ENCODE measurements around the gene BRI3. TPM values are rescaled to one million over a fixed set of nuclear protein-coding genes. Genes with fewer than 3 reads are reported as not detected.
A peak's percentile ranks its signal among the peaks of the same experiment; 100 is the strongest.

BRI3 gene
- total RNA-seq, 1 experiment from 2014 or later, result 154 TPM

DNA sequence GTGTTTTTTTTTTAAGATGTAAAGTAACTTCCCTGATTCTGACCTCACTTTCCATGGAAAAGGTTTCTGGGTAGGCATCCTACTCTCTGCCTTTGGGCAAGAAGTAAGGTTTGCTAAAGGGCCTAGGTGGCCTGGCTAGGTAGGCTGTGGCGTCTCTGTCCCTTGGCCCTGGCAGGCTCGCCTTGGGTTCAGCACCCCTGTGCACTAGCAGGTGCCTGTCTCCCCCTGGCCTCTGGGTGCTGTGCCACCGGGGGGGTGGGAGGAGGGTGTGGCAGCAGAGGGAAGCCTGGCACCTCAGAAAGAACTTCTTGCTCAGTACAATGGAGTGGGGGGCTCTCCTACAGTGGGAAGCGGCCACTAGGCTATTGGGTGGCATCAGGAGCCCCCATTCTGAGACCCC lies 43.4 kb upstream of the BRI3 start:
- no peaks in the 10 kb centered on the region for H3K9me3 Mint-ChIP-seq (ENCODE audit: unreplicated experiment)
- no TSS peak for BruUV-seq (replicated peaks)
- intact Hi-C loops (cut with micrococcal nuclease), result no loop called here
- no peaks in the 10 kb centered on the region for H3K4me1 Mint-ChIP-seq (ENCODE audit: insufficient read depth, unreplicated experiment)
- H3K36me3 Mint-ChIP-seq (ENCODE audit: insufficient read depth, unreplicated experiment), result peaks cover 12% of the 10 kb centered on the region
- H3K27me3 Mint-ChIP-seq (ENCODE audit: insufficient read depth, unreplicated experiment), result no peaks in the 10 kb centered on the region
- H3K27ac Mint-ChIP-seq (ENCODE audit: low read depth, unreplicated experiment), result no peak overlapping the region
- ChIA-PET CTCF (no interaction called here), POLR2A (no interaction called here)
- TF ChIP-seq, protein P1, sequence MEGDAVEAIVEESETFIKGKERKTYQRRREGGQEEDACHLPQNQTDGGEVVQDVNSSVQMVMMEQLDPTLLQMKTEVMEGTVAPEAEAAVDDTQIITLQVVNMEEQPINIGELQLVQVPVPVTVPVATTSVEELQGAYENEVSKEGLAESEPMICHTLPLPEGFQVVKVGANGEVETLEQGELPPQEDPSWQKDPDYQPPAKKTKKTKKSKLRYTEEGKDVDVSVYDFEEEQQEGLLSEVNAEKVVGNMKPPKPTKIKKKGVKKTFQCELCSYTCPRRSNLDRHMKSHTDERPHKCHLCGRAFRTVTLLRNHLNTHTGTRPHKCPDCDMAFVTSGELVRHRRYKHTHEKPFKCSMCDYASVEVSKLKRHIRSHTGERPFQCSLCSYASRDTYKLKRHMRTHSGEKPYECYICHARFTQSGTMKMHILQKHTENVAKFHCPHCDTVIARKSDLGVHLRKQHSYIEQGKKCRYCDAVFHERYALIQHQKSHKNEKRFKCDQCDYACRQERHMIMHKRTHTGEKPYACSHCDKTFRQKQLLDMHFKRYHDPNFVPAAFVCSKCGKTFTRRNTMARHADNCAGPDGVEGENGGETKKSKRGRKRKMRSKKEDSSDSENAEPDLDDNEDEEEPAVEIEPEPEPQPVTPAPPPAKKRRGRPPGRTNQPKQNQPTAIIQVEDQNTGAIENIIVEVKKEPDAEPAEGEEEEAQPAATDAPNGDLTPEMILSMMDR (IDR thresholded peaks at IDR 0.05; ENCODE audit: unreplicated experiment), result no peak
- H3K4me3 Mint-ChIP-seq (ENCODE audit: unreplicated experiment), result no peak overlapping the region
- no peak for DNase-seq (ENCODE audit: unreplicated experiment)

DNA sequence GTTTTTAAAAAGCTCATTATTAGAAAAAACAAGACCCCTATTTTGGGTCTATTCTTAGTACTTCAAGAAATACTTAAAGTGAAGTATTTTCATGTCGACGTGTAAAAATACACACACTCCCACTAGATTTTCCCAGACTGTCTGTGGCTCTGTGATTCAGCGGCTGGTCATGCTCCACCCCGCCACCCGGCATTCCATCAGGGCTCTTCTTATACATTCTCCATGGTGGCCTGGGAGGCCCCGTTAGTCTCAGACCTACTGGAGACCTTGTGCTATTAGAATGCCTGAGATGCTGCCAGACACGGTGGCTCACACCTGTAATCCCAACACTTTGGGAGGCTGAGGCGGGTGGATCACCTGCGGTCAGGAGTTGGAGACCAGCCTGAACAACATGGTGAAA lies 42.5 kb upstream of the BRI3 start:
- intact Hi-C loops (cut with micrococcal nuclease), result no loop called here
- ChIA-PET CTCF (interaction anchor here (0.6 kb wide), 1 partner anchor 219 kb away, joined by 3 read pairs; no protein-coding TSS in a partner anchor), POLR2A (no interaction called here)
- H3K27ac Mint-ChIP-seq (ENCODE audit: low read depth, unreplicated experiment), result no peak overlapping the region
- H3K27me3 Mint-ChIP-seq (ENCODE audit: insufficient read depth, unreplicated experiment), result no peaks in the 10 kb centered on the region
- no peaks in the 10 kb centered on the region for H3K4me1 Mint-ChIP-seq (ENCODE audit: insufficient read depth, unreplicated experiment)
- no TSS peak for BruUV-seq (replicated peaks)
- H3K4me3 Mint-ChIP-seq (ENCODE audit: unreplicated experiment), result no peak overlapping the region
- no peaks in the 10 kb centered on the region for H3K9me3 Mint-ChIP-seq (ENCODE audit: unreplicated experiment)
- peaks cover 12% of the 10 kb centered on the region for H3K36me3 Mint-ChIP-seq (ENCODE audit: insufficient read depth, unreplicated experiment)
- TF ChIP-seq, protein P1 (IDR thresholded peaks at IDR 0.05; ENCODE audit: unreplicated experiment), result no peak
- DNase-seq (ENCODE audit: unreplicated experiment), result no peak

DNA sequence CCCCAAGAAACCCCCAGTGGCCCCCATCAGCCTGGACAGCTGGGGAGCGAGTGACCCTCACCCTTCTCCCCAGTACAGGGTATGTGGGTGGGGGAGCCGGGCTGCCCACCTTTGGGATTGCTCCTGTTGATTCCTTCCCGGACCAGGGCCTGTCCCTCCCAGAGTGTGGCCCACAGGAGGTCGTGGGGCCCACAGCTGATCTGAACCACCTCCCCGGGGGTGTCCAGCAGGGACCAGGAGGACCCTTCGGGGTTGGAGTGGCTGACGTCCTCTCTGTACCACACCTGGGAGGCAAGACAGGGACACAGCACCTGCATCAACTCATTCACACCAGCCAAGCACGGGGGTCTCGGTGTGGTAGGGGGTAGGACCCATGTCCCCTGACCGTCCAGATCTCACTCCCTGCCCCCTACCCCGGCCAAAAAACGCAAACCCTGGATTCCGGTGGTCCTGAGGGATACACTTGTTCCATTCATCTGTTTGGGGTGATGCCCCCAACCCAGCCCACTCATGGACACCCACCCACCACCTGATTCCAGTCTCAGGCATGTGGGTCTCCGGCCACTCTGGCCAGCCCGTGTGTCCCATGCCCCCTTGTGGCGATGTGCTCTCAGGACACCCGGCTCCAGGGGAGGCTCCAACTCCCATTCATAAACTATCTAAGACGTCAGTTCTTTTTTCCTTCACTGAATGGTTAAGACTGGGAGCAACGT lies 40.4 kb upstream of the BRI3 start:
- BruUV-seq (replicated peaks), result no TSS peak
- H3K4me3 Mint-ChIP-seq (ENCODE audit: unreplicated experiment), result no peak overlapping the region
- TF ChIP-seq, protein P1 (IDR thresholded peaks at IDR 0.05; ENCODE audit: unreplicated experiment), result peak; percentile 50
- intact Hi-C loops (cut with micrococcal nuclease), result loop anchor here (1.0 kb wide), 1 partner anchor 220 kb away; no protein-coding TSS in a partner anchor
- H3K9me3 Mint-ChIP-seq (ENCODE audit: unreplicated experiment), result no peaks in the 10 kb centered on the region
- peak; percentile 49 for DNase-seq (ENCODE audit: unreplicated experiment)
- H3K27me3 Mint-ChIP-seq (ENCODE audit: insufficient read depth, unreplicated experiment), result no peaks in the 10 kb centered on the region
- H3K27ac Mint-ChIP-seq (ENCODE audit: low read depth, unreplicated experiment), result no peak overlapping the region
- H3K36me3 Mint-ChIP-seq (ENCODE audit: insufficient read depth, unreplicated experiment), result peaks cover 12% of the 10 kb centered on the region
- no peaks in the 10 kb centered on the region for H3K4me1 Mint-ChIP-seq (ENCODE audit: insufficient read depth, unreplicated experiment)
- ChIA-PET CTCF (interaction anchor here (0.6 to 1.1 kb wide), 4 partner anchors 8 to 161 kb away, joined by 3 to 6 read pairs (median 4); no protein-coding TSS in a partner anchor), POLR2A (no interaction called here)

DNA sequence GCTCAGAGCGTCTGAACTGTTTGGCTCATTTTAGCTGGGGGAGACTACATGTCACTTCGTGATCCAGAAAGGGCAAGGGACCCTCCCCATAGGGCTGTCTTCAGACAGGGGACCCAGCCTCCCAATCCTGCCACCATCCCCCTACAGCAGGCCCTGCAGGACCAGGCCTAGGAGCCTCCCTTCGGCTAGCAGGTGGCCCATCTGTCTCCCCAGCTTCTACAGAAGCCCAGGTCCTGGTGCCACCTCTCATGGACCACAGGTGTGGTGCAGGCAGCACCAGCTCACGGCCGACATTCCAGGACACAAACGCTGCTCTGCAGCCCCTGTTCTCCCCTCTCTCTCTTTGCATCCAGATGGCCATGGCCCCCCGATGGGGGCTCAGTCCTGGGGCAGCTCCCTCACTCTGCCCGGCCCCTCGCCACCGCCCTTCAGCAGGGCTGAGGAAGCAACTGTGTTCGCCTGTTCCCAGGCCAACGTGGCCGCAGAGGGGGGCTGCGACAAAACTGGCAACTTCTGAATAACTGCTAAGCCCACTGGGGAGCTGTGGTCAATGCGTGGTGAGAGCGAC lies 39.7 kb upstream of the BRI3 start:
- BruUV-seq (replicated peaks), result no TSS peak
- intact Hi-C loops (cut with micrococcal nuclease), result loop anchor here (1.0 kb wide), 1 partner anchor 220 kb away; no protein-coding TSS in a partner anchor
- H3K27ac Mint-ChIP-seq (ENCODE audit: low read depth, unreplicated experiment), result no peak overlapping the region
- CTCF ChIA-PET, result interaction anchor here (0.7 to 1.1 kb wide), 3 partner anchors 8 to 724 kb away, joined by 3 to 6 read pairs (median 3); no protein-coding TSS in a partner anchor
- no peaks in the 10 kb centered on the region for H3K9me3 Mint-ChIP-seq (ENCODE audit: unreplicated experiment)
- TF ChIP-seq, protein P1 (IDR thresholded peaks at IDR 0.05; ENCODE audit: unreplicated experiment), result no peak
- no peaks in the 10 kb centered on the region for H3K27me3 Mint-ChIP-seq (ENCODE audit: insufficient read depth, unreplicated experiment)
- H3K36me3 Mint-ChIP-seq (ENCODE audit: insufficient read depth, unreplicated experiment), result peaks cover 12% of the 10 kb centered on the region
- no peak overlapping the region for H3K4me3 Mint-ChIP-seq (ENCODE audit: unreplicated experiment)
- DNase-seq (ENCODE audit: unreplicated experiment), result no peak
- POLR2A ChIA-PET, result no interaction called here
- H3K4me1 Mint-ChIP-seq (ENCODE audit: insufficient read depth, unreplicated experiment), result no peaks in the 10 kb centered on the region
